ENCODE results near the gene PRCC. TPM values are rescaled to one million over a fixed set of nuclear protein-coding genes. Genes with fewer than 3 reads are reported as not detected.

PRCC gene
- total and polyA plus RNA-seq, 2 of the 13 experiments (the other 11 are each of a cell fraction or from before 2014, with no cell fraction given): 24.2 to 40.5 TPM

DNA sequence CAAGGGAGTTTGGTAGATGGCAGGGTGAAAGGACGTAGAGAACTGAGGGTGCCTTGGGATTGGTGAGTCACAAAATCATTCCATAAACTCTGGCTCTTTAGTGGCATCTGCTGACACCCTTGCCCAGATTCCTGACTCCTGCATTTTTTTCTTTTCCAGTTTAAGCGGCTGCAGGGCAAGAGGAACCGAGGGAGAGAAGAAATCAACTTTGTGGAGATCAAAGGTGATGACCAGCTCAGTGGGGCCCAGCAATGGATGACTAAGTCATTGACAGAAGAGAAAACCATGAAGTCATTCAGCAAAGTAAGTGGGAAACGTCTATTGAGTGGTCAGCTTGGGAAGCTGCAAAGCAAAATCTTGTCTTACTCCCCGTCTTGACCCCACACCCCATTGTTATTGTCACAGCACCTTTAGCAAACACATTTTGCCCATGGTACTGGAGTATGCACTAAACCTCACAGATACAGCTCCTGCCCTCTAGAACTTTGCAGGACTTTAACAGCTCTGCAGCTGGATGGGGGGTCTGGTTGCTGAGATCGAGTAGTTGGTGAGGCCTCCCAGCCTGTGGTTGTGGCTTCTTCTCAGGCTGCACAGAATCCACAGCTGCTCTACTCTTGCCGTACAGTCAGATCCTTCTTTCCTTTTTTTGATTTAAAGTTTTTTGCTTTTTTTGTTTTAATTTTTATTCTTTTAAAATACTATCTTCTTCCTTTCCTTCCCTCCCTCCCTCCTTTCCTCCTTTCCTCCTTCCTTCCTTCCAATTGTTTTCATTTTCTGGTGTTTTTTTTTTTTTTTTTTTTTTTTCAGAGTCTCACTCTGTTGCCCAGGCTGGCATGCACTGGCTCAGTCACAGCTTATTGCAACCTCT is 27.4 kb downstream of the PRCC start:
- H4K20me1 ChIP-seq (ENCODE audit: insufficient read depth, low read length): no peaks in the 10 kb centered on the region
- WGBS (ENCODE audit: low lambda C conversion rate): 53% methylated on average over 7 of the region's 7 CpGs
- in situ Hi-C loops (cut with HindIII; ENCODE audit: extremely low pct_ligation_motif_present, low pct_unique_long_range_greater_than_20kb) (loop anchor here (5.0 kb wide), 1 partner anchor 68 kb away; the partner anchor contains the start of gene NTRK1), intact Hi-C loops (cut with micrococcal nuclease; ENCODE audit: unreplicated experiment) (loop anchor here (10.0 kb wide), 1 partner anchor 70 kb away; the partner anchor contains the start of gene NTRK1)
- FAIRE-seq (peak; percentile 15), DNase-seq (ENCODE audit: low spot score) (peak; percentile 60), ATAC-seq (peak; percentile 50)
- H2AFZ ChIP-seq (ENCODE audit: low read length): no peak overlapping the region
- H3K4me2 ChIP-seq (ENCODE audit: low read depth, low read length): 0 out of 2 replicates have a peak overlapping the region, but pooled peaks have one; percentile 5
- no peaks in the 10 kb centered on the region for H3K9me3 ChIP-seq (ENCODE audit: low read length)
- H3K27ac ChIP-seq (ENCODE audit: extremely low read length, insufficient read depth, low read length): peak overlapping the region; percentile 64
- ChIA-PET POLR2A (interaction anchor here (0.8 to 1.6 kb wide), 6 partner anchors 24 to 134 kb away, joined by 3 to 7 read pairs (median 4); partner anchors contain the start of genes ISG20L2, METTL25B and PRCC), CTCF (ENCODE audit: low intra/inter-chr PET ratio, low total read pairs) (interaction anchor here (0.6 kb wide), 1 partner anchor 68 kb away, joined by 3 read pairs; no protein-coding TSS in a partner anchor)
- no peak overlapping the region for H3K9ac ChIP-seq (ENCODE audit: insufficient read depth, low read depth, low read length)
- BruUV-seq (replicated peaks): no TSS peak
- H3K27me3 ChIP-seq (ENCODE audit: control insufficient read depth in 1 of 2, insufficient read depth in 2 of 2, low read length in 2 of 2): no peaks in the 10 kb centered on the region
- H3K4me3 ChIP-seq (replicated peaks in 1 of 3; ENCODE audit: insufficient read depth in 1 of 3, low read depth in 2 of 3, low read length in 3 of 3): peak overlapping the region in 1 of 3 experiments; percentile 1; a peak in 1 of 6 replicates
- peaks cover 39% of the 10 kb centered on the region for H3K4me1 ChIP-seq (ENCODE audit: insufficient read depth, low read length)
- H3K36me3 ChIP-seq (replicated peaks in 1 of 2; ENCODE audit: control insufficient read depth in 1 of 2, insufficient read depth in 2 of 2, low read length in 2 of 2): peaks cover 31 to 69% of the 10 kb centered on the region in 2 experiments
- H3K79me2 ChIP-seq (ENCODE audit: insufficient read depth, low read length): no peaks in the 10 kb centered on the region
- TF ChIP-seq FOSL2 (CRISPR knock-in tag; IDR thresholded peaks at IDR 0.05): peak; percentile 69
- TF ChIP-seq ZNF644 (CRISPR knock-in tag; IDR thresholded peaks at IDR 0.05; ENCODE audit: low read depth): 0 out of 2 replicates have a peak, but pooled peaks have one; percentile 11
- TF ChIP-seq TCF7 (IDR thresholded peaks at IDR 0.05; ENCODE audit: low read depth): peak; percentile 52
- peak; percentile 30 for TF ChIP-seq XRCC5 (optimal IDR thresholded peaks at IDR 0.05; ENCODE audit: low read length)
- TF ChIP-seq ZNF883 (CRISPR knock-in tag; IDR thresholded peaks at IDR 0.05; ENCODE audit: not compliant biosample characterization): no peak
- 0 out of 2 replicates have a peak, but pooled peaks have one; percentile 28 for TF ChIP-seq FOSL1 (CRISPR knock-in tag; IDR thresholded peaks at IDR 0.05; ENCODE audit: borderline replicate concordance)
- TF ChIP-seq SAP130 (CRISPR knock-in tag; IDR thresholded peaks at IDR 0.05; ENCODE audit: low read depth): peak; percentile 54
- TF ChIP-seq CTCF (CRISPR knock-in tag; IDR thresholded peaks at IDR 0.05): 0 out of 2 replicates have a peak, but pooled peaks have one; percentile 13
- TF ChIP-seq, protein P1, sequence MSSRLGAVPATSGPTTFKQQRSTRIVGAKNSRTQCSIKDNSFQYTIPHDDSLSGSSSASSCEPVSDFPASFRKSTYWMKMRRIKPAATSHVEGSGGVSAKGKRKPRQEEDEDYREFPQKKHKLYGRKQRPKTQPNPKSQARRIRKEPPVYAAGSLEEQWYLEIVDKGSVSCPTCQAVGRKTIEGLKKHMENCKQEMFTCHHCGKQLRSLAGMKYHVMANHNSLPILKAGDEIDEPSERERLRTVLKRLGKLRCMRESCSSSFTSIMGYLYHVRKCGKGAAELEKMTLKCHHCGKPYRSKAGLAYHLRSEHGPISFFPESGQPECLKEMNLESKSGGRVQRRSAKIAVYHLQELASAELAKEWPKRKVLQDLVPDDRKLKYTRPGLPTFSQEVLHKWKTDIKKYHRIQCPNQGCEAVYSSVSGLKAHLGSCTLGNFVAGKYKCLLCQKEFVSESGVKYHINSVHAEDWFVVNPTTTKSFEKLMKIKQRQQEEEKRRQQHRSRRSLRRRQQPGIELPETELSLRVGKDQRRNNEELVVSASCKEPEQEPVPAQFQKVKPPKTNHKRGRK (CRISPR knock-in tag; IDR thresholded peaks at IDR 0.05): peak; percentile 52; the same call in 1 of the 2 replicates
- TF ChIP-seq, protein P2, sequence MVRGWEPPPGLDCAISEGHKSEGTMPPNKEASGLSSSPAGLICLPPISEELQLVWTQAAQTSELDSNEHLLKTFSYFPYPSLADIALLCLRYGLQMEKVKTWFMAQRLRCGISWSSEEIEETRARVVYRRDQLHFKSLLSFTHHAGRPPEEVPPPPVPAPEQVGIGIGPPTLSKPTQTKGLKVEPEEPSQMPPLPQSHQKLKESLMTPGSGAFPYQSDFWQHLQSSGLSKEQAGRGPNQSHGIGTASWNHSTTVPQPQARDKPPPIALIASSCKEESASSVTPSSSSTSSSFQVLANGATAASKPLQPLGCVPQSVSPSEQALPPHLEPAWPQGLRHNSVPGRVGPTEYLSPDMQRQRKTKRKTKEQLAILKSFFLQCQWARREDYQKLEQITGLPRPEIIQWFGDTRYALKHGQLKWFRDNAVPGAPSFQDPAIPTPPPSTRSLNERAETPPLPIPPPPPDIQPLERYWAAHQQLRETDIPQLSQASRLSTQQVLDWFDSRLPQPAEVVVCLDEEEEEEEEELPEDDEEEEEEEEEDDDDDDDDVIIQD (CRISPR knock-in tag; IDR thresholded peaks at IDR 0.05; ENCODE audit: low read depth): 0 out of 2 replicates have a peak, but pooled peaks have one; percentile 33
- no peak for TF ChIP-seq ZNF878 (CRISPR knock-in tag; IDR thresholded peaks at IDR 0.05)
- peak in 1 of 2 experiments; percentile 47; a peak in 1 of 4 replicates for TF ChIP-seq NR2F1 (CRISPR knock-in tag; IDR thresholded peaks at IDR 0.05)
- TF ChIP-seq, protein P3, sequence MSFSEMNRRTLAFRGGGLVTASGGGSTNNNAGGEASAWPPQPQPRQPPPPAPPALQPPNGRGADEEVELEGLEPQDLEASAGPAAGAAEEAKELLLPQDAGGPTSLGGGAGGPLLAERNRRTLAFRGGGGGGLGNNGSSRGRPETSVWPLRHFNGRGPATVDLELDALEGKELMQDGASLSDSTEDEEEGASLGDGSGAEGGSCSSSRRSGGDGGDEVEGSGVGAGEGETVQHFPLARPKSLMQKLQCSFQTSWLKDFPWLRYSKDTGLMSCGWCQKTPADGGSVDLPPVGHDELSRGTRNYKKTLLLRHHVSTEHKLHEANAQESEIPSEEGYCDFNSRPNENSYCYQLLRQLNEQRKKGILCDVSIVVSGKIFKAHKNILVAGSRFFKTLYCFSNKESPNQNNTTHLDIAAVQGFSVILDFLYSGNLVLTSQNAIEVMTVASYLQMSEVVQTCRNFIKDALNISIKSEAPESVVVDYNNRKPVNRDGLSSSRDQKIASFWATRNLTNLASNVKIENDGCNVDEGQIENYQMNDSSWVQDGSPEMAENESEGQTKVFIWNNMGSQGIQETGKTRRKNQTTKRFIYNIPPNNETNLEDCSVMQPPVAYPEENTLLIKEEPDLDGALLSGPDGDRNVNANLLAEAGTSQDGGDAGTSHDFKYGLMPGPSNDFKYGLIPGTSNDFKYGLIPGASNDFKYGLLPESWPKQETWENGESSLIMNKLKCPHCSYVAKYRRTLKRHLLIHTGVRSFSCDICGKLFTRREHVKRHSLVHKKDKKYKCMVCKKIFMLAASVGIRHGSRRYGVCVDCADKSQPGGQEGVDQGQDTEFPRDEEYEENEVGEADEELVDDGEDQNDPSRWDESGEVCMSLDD (CRISPR knock-in tag; IDR thresholded peaks at IDR 0.05; ENCODE audit: borderline replicate concordance): no peak
- peak; percentile 67 for TF ChIP-seq ZBTB21 (CRISPR knock-in tag; IDR thresholded peaks at IDR 0.05)
